Spleen (tissue), 11 donors: Measurements from ENCODE around the gene LRRC4C. TPM values are rescaled to one million over a fixed set of nuclear protein-coding genes. Genes with fewer than 3 reads are reported as not detected.
A peak's percentile ranks its signal among the peaks of the same experiment; 100 is the strongest.

Experiments used
- DNase-seq: peaks from one replicate; pipeline ENCODE4 v3.0.0-alpha.2; 2020
- H3K27ac ChIP-seq, 8 donors: fragments of 200-600 bp; sonication (generic) in 7 of 8; 1 replicate in 4 of 8; 2 replicates in 4 of 8; pipeline versions ENCODE4 v1.5.0 to v1.8.0; 2016 to 2021; ENCODE audit warnings: inconsistent platforms in 4 of 8, mild to moderate bottlenecking in 4 of 8, moderate library complexity in 1 of 8
- H3K27me3 ChIP-seq, 7 donors: fragments of 200-600 bp; sonication (generic) in 6 of 7; replicated peaks in 1 of 7; 1 replicate in 4 of 7; 2 replicates in 3 of 7; pipeline versions ENCODE4 v1.5.0 to v1.8.0; 2016 to 2021; ENCODE audit warnings: inconsistent platforms in 3 of 7, mild to moderate bottlenecking in 1 of 7
- H3K36me3 ChIP-seq, 6 donors: fragments of 200-600 bp; sonication (generic) in 5 of 6; 1 replicate in 4 of 6; 2 replicates in 2 of 6; pipeline versions ENCODE4 v1.5.0 to v1.8.0; 2016 to 2021; ENCODE audit warnings: inconsistent platforms in 2 of 6
- H3K4me1 ChIP-seq, 6 donors: fragments of 200-600 bp; sonication (generic) in 5 of 6; 1 replicate in 3 of 6; 2 replicates in 3 of 6; pipeline versions ENCODE4 v1.5.0 to v1.8.0; 2016 to 2021; ENCODE audit warnings: inconsistent platforms in 3 of 6
- H3K4me3 ChIP-seq, 8 donors: fragments of 200-600 bp; sonication (generic) in 7 of 8; 1 replicate in 4 of 8; 2 replicates in 4 of 8; pipeline versions ENCODE4 v1.5.0 to v1.8.0; 2016 to 2021; ENCODE audit warnings: inconsistent platforms in 4 of 8, mild to moderate bottlenecking in 4 of 8, moderate library complexity in 2 of 8
- H3K9me3 ChIP-seq, 8 donors: fragments of 200-600 bp; sonication (generic) in 7 of 8; 1 replicate in 4 of 8; 2 replicates in 4 of 8; pipeline versions ENCODE4 v1.5.0 to v1.8.0; 2016 to 2021; ENCODE audit warnings: inconsistent platforms in 4 of 8
- POLR2A ChIP-seq, 3 donors: fragments of 450-650 bp; IDR thresholded peaks; one replicate each; pipeline ENCODE4 v1.5.1; 2017; ENCODE audit warnings: antibody characterized with exemption in 3 of 3, mild to moderate bottlenecking in 1 of 3
- POLR2AphosphoS5 ChIP-seq, 3 donors: sonication (generic); formaldehyde crosslinking; IDR thresholded peaks; one replicate each; pipeline ENCODE4 v1.5.1; 2017; ENCODE audit warnings: antibody characterized with exemption in 3 of 3
- WGBS, 5 donors: extraction: QIAGEN DNeasy Blood & Tissue Kit in 3 of 5; methylation state at CpG; one replicate each; pipeline versions ENCODE4 v1.1.5 to v1.1.7; 2013 to 2018; 5-methylcytosine and 5-hydroxymethylcytosine counted together
- intact Hi-C: fragments of 100-400 bp; cut with DNase I; formaldehyde crosslinking; loops from one replicate; pipeline ENCODE4 v1.15.0; 2023; ENCODE audit warnings: low total_unique reads
- polyA plus RNA-seq, 3 donors: library from polyadenylated mRNA; stranded (reverse); fragments of 200-250 nt; gene quantifications; one replicate each; pipeline ENCODE4 v1.2.1, GENCODE V29; 2013
- total RNA-seq, 7 donors: library from RNA; depleted of rRNA in 3 of 7; stranded (reverse); fragments of >200 nt in 3 of 7; fragmentation: NEBNext Ultra II Directional in 4 of 7; extraction: Animal tissue kit (Norgen Biotek cat#: 25700) in 4 of 7; gene quantifications; one replicate each; pipeline versions ENCODE4 v1.1.0 to v1.2.1, GENCODE V29; 2016 to 2021
- TF ChIP-seq, protein P1 (sequence below), 11 experiments: fragments of 200-600 bp in 7 of 11; fragments of 450-650 bp in 4 of 11; sonication (generic) in 4 of 11; IDR thresholded peaks in 8 of 11; conservative IDR thresholded peaks in 3 of 11; 1 replicate in 7 of 11; 2 replicates in 4 of 11; pipeline versions ENCODE4 v1.4.0 to v1.8.0; 2016 to 2021; ENCODE audit warnings: antibody characterized with exemption in 11 of 11, inconsistent platforms in 4 of 11, mild to moderate bottlenecking in 1 of 11
- donor health status: healthy with polysubstance abuse.
- donor health status: DM: no; HTN: no; CAD: no; lungs with moderate emphysema.
- donor health status: DM: no; HTN: no; CAD: no.
- donor health status: Bipolar disorder and iron deficiency.
- donor health status: healthy.
- donor health status: DM: no; HTN: no; CAD: no.
- donor health status: DM: yes; HTN: yes; CAD: no.

LRRC4C gene
- total and polyA plus RNA-seq, 10 donors = 0.15 to 8.9 (median 1.9) TPM

DNA sequence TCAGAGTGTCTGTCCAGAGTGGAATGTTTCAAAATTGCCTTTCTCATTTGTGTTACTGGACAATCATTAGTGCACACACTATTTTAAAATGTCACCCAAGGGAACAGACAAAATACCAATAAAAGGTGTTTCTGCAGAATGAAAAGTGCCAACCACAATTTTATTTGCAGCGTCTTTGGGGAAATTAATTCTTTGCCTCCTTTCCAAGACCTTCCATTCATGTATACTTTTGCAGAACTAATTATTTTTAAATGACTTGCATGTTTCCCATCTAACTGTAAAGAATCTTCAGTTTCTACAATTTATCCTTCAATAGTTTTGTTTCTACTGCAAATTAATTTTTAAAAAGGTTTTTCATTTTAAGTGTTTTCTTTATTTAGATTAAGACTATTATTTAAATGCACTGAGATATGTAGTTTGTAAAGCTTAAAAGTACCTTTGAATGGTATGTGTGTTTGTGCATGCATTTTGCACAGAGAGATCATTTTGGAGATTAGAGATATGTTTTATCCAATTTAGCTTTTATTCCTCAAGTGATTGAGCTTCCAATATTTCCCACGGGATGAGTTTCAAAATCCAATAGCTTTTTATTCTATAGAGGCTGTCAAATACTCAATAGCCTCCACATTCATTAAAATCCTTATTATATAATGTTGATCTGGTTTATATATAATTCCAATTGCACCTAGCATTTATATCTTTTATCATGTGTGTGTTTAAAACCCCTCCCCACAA lies 1235.7 kb downstream of the LRRC4C start:
- WGBS, 5 donors = 66 to 89% (median 80%) methylated on average over 2 of the region's 2 CpGs
- H3K27me3 ChIP-seq = no peaks in the 10 kb centered on the region
- H3K4me1 ChIP-seq = no peaks in the 10 kb centered on the region
- no peak for DNase-seq
- intact Hi-C loops = no loop called here
- TF ChIP-seq POLR2AphosphoS5 (IDR thresholded peaks at IDR 0.05) (no peak), POLR2A (IDR thresholded peaks at IDR 0.05) (no peak)
- TF ChIP-seq, protein P1, sequence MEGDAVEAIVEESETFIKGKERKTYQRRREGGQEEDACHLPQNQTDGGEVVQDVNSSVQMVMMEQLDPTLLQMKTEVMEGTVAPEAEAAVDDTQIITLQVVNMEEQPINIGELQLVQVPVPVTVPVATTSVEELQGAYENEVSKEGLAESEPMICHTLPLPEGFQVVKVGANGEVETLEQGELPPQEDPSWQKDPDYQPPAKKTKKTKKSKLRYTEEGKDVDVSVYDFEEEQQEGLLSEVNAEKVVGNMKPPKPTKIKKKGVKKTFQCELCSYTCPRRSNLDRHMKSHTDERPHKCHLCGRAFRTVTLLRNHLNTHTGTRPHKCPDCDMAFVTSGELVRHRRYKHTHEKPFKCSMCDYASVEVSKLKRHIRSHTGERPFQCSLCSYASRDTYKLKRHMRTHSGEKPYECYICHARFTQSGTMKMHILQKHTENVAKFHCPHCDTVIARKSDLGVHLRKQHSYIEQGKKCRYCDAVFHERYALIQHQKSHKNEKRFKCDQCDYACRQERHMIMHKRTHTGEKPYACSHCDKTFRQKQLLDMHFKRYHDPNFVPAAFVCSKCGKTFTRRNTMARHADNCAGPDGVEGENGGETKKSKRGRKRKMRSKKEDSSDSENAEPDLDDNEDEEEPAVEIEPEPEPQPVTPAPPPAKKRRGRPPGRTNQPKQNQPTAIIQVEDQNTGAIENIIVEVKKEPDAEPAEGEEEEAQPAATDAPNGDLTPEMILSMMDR (IDR thresholded peaks at IDR 0.05 in 8 of 11, conservative IDR thresholded peaks at IDR 0.05 in 3 of 11) = no peak
- no peaks in the 10 kb centered on the region for H3K36me3 ChIP-seq
- no peak overlapping the region for H3K4me3 ChIP-seq
- H3K9me3 ChIP-seq = no peaks in the 10 kb centered on the region
- H3K27ac ChIP-seq = no peak overlapping the region

DNA sequence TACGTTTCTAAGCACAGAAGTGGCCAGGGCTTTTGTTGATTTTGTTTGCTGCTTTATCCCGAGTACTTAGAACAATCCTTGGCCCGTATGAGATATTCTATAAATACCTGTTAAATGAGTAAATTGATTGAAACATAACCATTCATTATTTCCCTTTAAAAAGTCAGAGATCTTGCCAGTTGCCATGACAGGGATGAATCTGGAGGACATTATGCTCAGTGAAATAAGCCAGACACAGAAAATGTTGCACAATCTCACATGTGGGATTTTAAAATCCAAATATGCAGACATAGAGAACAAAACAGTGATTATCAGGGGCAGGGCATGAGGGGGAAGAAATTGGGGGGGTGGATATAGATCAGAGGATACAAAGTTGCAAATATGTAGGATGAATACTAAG lies 1240.1 kb downstream of the LRRC4C start:
- 63 to 70% (median 67%) methylated on average over 3 of the region's 3 CpGs for WGBS, 5 donors
- intact Hi-C loops = no loop called here
- Histone ChIP-seq H3K27me3 (no peaks in the 10 kb centered on the region), H3K4me3 (no peak overlapping the region), H3K27ac (no peak overlapping the region), H3K9me3 (peaks cover 0 to 8% (median 0%) of the 10 kb centered on the region in 8 donors), H3K36me3 (no peaks in the 10 kb centered on the region), H3K4me1 (no peaks in the 10 kb centered on the region)
- no peak for DNase-seq
- no peak for TF ChIP-seq POLR2AphosphoS5 (IDR thresholded peaks at IDR 0.05)
- TF ChIP-seq, protein P1 (IDR thresholded peaks at IDR 0.05 in 8 of 11, conservative IDR thresholded peaks at IDR 0.05 in 3 of 11) = no peak
- TF ChIP-seq POLR2A (IDR thresholded peaks at IDR 0.05) = no peak

DNA sequence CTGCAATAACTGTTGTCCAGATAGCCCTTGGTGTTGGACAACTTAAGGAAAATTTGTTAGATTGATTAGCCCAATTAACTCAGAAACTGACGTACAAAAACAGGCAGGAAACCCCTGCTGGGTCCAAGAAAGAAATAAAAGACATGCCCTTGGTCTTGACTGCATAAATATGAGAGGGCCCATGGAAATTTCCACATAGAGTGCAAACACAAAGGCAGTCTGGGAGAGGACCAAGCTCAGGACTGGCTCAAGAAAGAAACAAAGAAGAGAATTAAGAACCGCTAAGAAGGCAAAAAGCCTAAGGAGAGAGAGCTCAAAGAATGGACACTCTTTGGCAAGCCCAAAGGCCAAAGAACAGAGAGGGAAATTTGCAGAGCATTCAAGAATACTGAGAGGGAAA lies 1243.9 kb downstream of the LRRC4C start:
- Histone ChIP-seq H3K27ac (peak overlapping the region in 1 of 8 donors; percentile 36), H3K36me3 (no peaks in the 10 kb centered on the region), H3K4me1 (no peaks in the 10 kb centered on the region), H3K9me3 (peaks cover 0 to 8% (median 0%) of the 10 kb centered on the region in 8 donors), H3K27me3 (no peaks in the 10 kb centered on the region), H3K4me3 (no peak overlapping the region)
- intact Hi-C loops = no loop called here
- TF ChIP-seq, protein P1 (IDR thresholded peaks at IDR 0.05 in 8 of 11, conservative IDR thresholded peaks at IDR 0.05 in 3 of 11) = no peak
- no peak for TF ChIP-seq POLR2AphosphoS5 (IDR thresholded peaks at IDR 0.05)
- no peak for TF ChIP-seq POLR2A (IDR thresholded peaks at IDR 0.05)
- WGBS, 5 donors = 73 to 79% (median 78%) methylated on average over 2 of the region's 2 CpGs
- DNase-seq = no peak

DNA sequence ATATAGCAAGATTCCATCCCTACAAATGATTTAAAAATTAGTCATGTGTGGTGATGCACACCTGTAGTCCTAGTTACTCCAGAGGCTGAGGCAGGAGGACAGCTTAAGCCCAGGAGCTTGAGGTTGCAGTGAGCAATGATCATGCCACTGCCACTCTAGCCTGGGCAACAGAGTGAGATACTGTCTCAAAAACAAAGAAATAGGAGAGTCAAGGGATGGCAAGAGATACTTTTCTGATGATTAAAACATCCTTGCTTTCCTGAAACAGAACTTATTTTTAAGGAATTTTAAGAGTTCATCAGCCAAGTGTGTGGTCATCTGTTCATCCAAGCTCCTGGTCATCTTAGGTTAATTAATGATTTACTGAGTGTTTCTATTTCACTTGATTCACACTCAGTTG lies 1252.0 kb downstream of the LRRC4C start:
- no peaks in the 10 kb centered on the region for H3K9me3 ChIP-seq
- no peak overlapping the region for H3K4me3 ChIP-seq
- no peaks in the 10 kb centered on the region for H3K4me1 ChIP-seq
- TF ChIP-seq POLR2A (IDR thresholded peaks at IDR 0.05) (no peak), POLR2AphosphoS5 (IDR thresholded peaks at IDR 0.05) (no peak)
- TF ChIP-seq, protein P1 (IDR thresholded peaks at IDR 0.05 in 8 of 11, conservative IDR thresholded peaks at IDR 0.05 in 3 of 11) = no peak
- H3K36me3 ChIP-seq = no peaks in the 10 kb centered on the region
- no peak overlapping the region for H3K27ac ChIP-seq
- H3K27me3 ChIP-seq = no peaks in the 10 kb centered on the region
- intact Hi-C loops = no loop called here
- no peak for DNase-seq
